ENCODE data around the gene PPP4R2.

DNA sequence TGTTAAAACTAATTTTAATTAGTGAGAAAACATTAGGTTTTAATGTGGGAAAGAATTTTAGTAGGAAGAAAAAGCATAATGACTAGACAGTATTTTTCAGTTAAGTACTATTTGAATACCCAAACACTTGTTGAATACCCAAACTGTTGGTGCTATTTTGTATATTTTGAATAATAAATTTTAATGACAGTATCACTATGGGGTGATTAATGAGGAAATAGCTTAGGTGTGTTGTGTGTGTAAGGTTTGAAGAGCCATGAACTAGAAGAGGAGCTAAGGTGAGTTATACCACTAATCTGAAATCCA lies 60.2 kb downstream of the PPP4R2 start:
- TF ChIP-seq POLR2A (IDR thresholded peaks at IDR 0.05) (no peak), POLR2AphosphoS5 (IDR thresholded peaks at IDR 0.05) (no peak), EP300 (IDR thresholded peaks at IDR 0.05) (no peak)
- TF ChIP-seq, protein P1, sequence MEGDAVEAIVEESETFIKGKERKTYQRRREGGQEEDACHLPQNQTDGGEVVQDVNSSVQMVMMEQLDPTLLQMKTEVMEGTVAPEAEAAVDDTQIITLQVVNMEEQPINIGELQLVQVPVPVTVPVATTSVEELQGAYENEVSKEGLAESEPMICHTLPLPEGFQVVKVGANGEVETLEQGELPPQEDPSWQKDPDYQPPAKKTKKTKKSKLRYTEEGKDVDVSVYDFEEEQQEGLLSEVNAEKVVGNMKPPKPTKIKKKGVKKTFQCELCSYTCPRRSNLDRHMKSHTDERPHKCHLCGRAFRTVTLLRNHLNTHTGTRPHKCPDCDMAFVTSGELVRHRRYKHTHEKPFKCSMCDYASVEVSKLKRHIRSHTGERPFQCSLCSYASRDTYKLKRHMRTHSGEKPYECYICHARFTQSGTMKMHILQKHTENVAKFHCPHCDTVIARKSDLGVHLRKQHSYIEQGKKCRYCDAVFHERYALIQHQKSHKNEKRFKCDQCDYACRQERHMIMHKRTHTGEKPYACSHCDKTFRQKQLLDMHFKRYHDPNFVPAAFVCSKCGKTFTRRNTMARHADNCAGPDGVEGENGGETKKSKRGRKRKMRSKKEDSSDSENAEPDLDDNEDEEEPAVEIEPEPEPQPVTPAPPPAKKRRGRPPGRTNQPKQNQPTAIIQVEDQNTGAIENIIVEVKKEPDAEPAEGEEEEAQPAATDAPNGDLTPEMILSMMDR (IDR thresholded peaks at IDR 0.05), result no peak

All from gastroesophageal sphincter (tissue), 3 donors.